B cell (primary cell): Measurements from ENCODE around the gene FRG2. TPM values are rescaled to one million over a fixed set of nuclear protein-coding genes. Genes with fewer than 3 reads are reported as not detected.
A peak's percentile ranks its signal among the peaks of the same experiment; 100 is the strongest.

Experiments
- ATAC-seq: fragments of 200-7000 bp; cut with Tn5 transposase; one replicate; pipeline ENCODE4 v1.10.0; 2021; ENCODE audit warnings: low read depth, mild to moderate bottlenecking, moderate number of reproducible peaks, moderate library complexity
- CTCF ChIA-PET: fragments of 350-600 bp; sonication (Branson Sonifier 250); formaldehyde crosslinking; loops from one replicate; lab custom pipeline; 2021; ENCODE audit warnings: antibody characterized with exemption, inconsistent platforms; lab: Charles Lee
- POLR2A ChIA-PET: fragments of 350-600 bp; sonication (Branson Sonifier 250); formaldehyde crosslinking; loops from one replicate; lab custom pipeline; 2021; ENCODE audit warnings: antibody characterized with exemption; lab: Charles Lee
- DNase-seq: peaks from one replicate; pipeline ENCODE4 v3.0.0; 2013
- H2AFZ ChIP-seq: 2 replicates; pipeline ENCODE4 v1.6.1; 2012; ENCODE audit warnings: mild to moderate bottlenecking, low read depth, low read length; ENCODE audit not compliant: insufficient read depth, poor library complexity, severe bottlenecking
- H3K27ac ChIP-seq, 2 donors: 1 replicate in 1 of 2; 2 replicates in 1 of 2; pipeline ENCODE4 v1.5.1; 2012 to 2013; ENCODE audit warnings: low read length in 2 of 2, mild to moderate bottlenecking in 2 of 2, moderate library complexity in 1 of 2
- H3K27me3 ChIP-seq, 4 experiments: fragments of 200-600 bp in 1 of 4; sonication (generic) in 1 of 4; replicated peaks in 1 of 4; 1 replicate in 2 of 4; 2 replicates in 2 of 4; pipeline versions ENCODE4 v1.6.1 to v1.7.0; 2013 to 2016; ENCODE audit warnings: low read length in 3 of 4, mild to moderate bottlenecking in 2 of 4, mixed read lengths in 1 of 4, moderate library complexity in 1 of 4; ENCODE audit not compliant: insufficient read depth in 4 of 4, control insufficient read depth in 3 of 4; ENCODE audit errors: control extremely low read depth in 1 of 4
- H3K36me3 ChIP-seq, 2 experiments: replicated peaks in 1 of 2; 1 replicate in 1 of 2; 2 replicates in 1 of 2; pipeline versions ENCODE4 v1.6.1 to v1.7.1; 2013; ENCODE audit warnings: low read length in 1 of 2; ENCODE audit not compliant: insufficient read depth in 2 of 2, control insufficient read depth in 1 of 2; ENCODE audit errors: control extremely low read depth in 1 of 2, extremely low read depth in 1 of 2
- H3K4me1 ChIP-seq, 2 donors: fragments of 200-600 bp in 1 of 2; sonication (generic) in 1 of 2; 1 replicate in 1 of 2; 2 replicates in 1 of 2; pipeline versions ENCODE4 v1.5.1 to v1.6.1; 2013 to 2017; ENCODE audit warnings: low read length in 2 of 2; ENCODE audit not compliant: control insufficient read depth in 2 of 2, insufficient read depth in 2 of 2
- H3K4me2 ChIP-seq: replicated peaks from 2 replicates; pipeline ENCODE3; 2012; ENCODE audit warnings: mild to moderate bottlenecking, low read depth, low read length; ENCODE audit not compliant: poor library complexity, severe bottlenecking
- H3K4me3 ChIP-seq, 5 experiments: fragments of 200-600 bp in 1 of 5; sonication (generic) in 1 of 5; 1 replicate in 3 of 5; 2 replicates in 2 of 5; pipeline versions ENCODE4 v1.5.1 to v1.7.0; 2011 to 2016; ENCODE audit warnings: low read length in 4 of 5, mild to moderate bottlenecking in 4 of 5, low read depth in 2 of 5, control low read depth in 1 of 5, moderate library complexity in 1 of 5; ENCODE audit not compliant: insufficient read depth in 1 of 5; ENCODE audit errors: control extremely low read depth in 1 of 5, extremely low read depth in 1 of 5
- H3K79me2 ChIP-seq: fragments of 200-600 bp; sonication (generic); one replicate; pipeline ENCODE4 v1.6.0; 2016; ENCODE audit warnings: low read length; ENCODE audit not compliant: control insufficient read depth, insufficient read depth
- H3K9ac ChIP-seq: fragments of 200-600 bp; sonication (generic); 2 replicates; pipeline ENCODE4 v1.6.1; 2017; ENCODE audit warnings: mild to moderate bottlenecking, low read length, moderate library complexity
- H3K9me3 ChIP-seq, 3 donors: one replicate each; pipeline versions ENCODE4 v1.6.1 to v1.7.1; 2013; ENCODE audit warnings: low read length in 2 of 3; ENCODE audit not compliant: control insufficient read depth in 2 of 3, insufficient read depth in 1 of 3; ENCODE audit errors: control extremely low read depth in 1 of 3
- H4K20me1 ChIP-seq: 2 replicates; pipeline ENCODE4 v1.6.0; 2012; ENCODE audit warnings: mild to moderate bottlenecking, low read length; ENCODE audit not compliant: insufficient read depth, control insufficient read depth, poor library complexity, severe bottlenecking
- H3K27ac Mint-ChIP-seq: one replicate; pipeline ENCODE4 v1.8.0; 2021; ENCODE audit warnings: mixed read lengths
- H3K27me3 Mint-ChIP-seq: one replicate; pipeline ENCODE4 v1.8.0; 2021; ENCODE audit warnings: mixed read lengths
- H3K4me1 Mint-ChIP-seq: one replicate; pipeline ENCODE4 v1.8.0; 2021; ENCODE audit warnings: mixed read lengths
- H3K4me3 Mint-ChIP-seq: one replicate; pipeline ENCODE4 v1.8.0; 2021; ENCODE audit warnings: mixed read lengths
- H3K9me3 Mint-ChIP-seq: one replicate; pipeline ENCODE4 v1.8.0; 2022; ENCODE audit warnings: mixed read lengths; ENCODE audit not compliant: insufficient read depth
- CTCF ChIP-seq: fragments of 200-600 bp; IDR thresholded peaks from one replicate; pipeline ENCODE4 v1.8.0; 2022; ENCODE audit warnings: antibody characterized with exemption, mild to moderate bottlenecking
- EZH2 ChIP-seq: IDR thresholded peaks from 2 replicates; pipeline ENCODE4 v1.6.1; 2012; ENCODE audit warnings: borderline replicate concordance, low read depth, mild to moderate bottlenecking, moderate library complexity, low read length; ENCODE audit not compliant: insufficient read depth, poor library complexity, severe bottlenecking
- WGBS: methylation state at CpG from one replicate; pipeline ENCODE4 v1.1.5; 2013; ENCODE audit warnings: missing lambda C conversion rate; ENCODE audit not compliant: insufficient coverage; 5-methylcytosine and 5-hydroxymethylcytosine counted together
- intact Hi-C: fragments of 100-400 bp; cut with micrococcal nuclease; formaldehyde crosslinking; loops from one replicate; pipeline ENCODE4 v1.10.0; 2022
- polyA plus RNA-seq: library from polyadenylated mRNA; depleted of rRNA; stranded (reverse); fragments of >200 nt; gene quantifications from 2 replicates; pipeline ENCODE4 v1.2.3, GENCODE V29; 2012
- total RNA-seq, 2 donors: library from RNA; stranded (reverse); fragments of 120-200 nt in 1 of 2; gene quantifications; 1 replicate in 1 of 2; 2 replicates in 1 of 2; pipeline versions ENCODE4 v1.2.3 to v1.2.4, GENCODE V29; 2013 to 2022

FRG2 gene
- total and polyA plus RNA-seq, 2 donors (not counting 1 experiment from before 2014, with no cell fraction given): not detected

GRCh38 chr4:190019023-190019858 lies 7.8 kb downstream of the FRG2 start:
- DNase-seq (peak; percentile 5), ATAC-seq (no peak)
- Mint-ChIP-seq H3K4me3 (peak overlapping the region; percentile 1), H3K27me3 (peaks cover 51% of the 10 kb centered on the region), H3K9me3 (no peaks in the 10 kb centered on the region), H3K4me1 (peaks cover 23% of the 10 kb centered on the region), H3K27ac (no peak overlapping the region)
- H3K79me2 ChIP-seq: no peaks in the 10 kb centered on the region
- ChIA-PET POLR2A (no interaction called here), CTCF (no interaction called here)
- no peak overlapping the region for H3K9ac ChIP-seq
- intact Hi-C loops: no loop called here
- TF ChIP-seq CTCF (no peak), EZH2 (no peak)
- H3K4me1 ChIP-seq: peaks cover 13 to 28% of the 10 kb centered on the region in 2 donors
- no peak overlapping the region for H3K4me2 ChIP-seq
- no peaks in the 10 kb centered on the region for H4K20me1 ChIP-seq
- H3K27me3 ChIP-seq: peaks cover 0 to 63% (median 27%) of the 10 kb centered on the region in 4 experiments
- H3K4me3 ChIP-seq: no peak overlapping the region
- no peaks in the 10 kb centered on the region for H3K36me3 ChIP-seq
- WGBS: 11% methylated on average over 55 of the region's 57 CpGs
- peaks cover 0 to 61% (median 0%) of the 10 kb centered on the region in 3 donors for H3K9me3 ChIP-seq
- H2AFZ ChIP-seq: no peak overlapping the region
- no peak overlapping the region for H3K27ac ChIP-seq
